ENCODE data around the gene EPC2.

The EPC2 gene

GRCh38 chr2:148643998-148644882 is at the start of gene EPC2:
EPC2 (plus strand) TSS chr2:148644751; CDS start chr2:148645018, 267 bp downstream.
- peak; percentile 85 for DNase-seq (ENCODE audit: low read depth)

GRCh38 chr2:148596018-148596417 is 48.5 kb upstream of the EPC2 start:
- no peak for DNase-seq (ENCODE audit: low read depth)

GRCh38 chr2:148599109-148599991 is 45.2 kb upstream of the EPC2 start:
- DNase-seq (ENCODE audit: low read depth): no peak

- no peak for DNase-seq (ENCODE audit: low read depth)
Measured at GRCh38 chr2:148602885-148603561, 41.5 kb upstream of the EPC2 start.

- no peak for DNase-seq (ENCODE audit: low read depth)
Measured at GRCh38 chr2:148603562-148603920, 41.0 kb upstream of the EPC2 start.

GRCh38 chr2:148604927-148605326 is 39.6 kb upstream of the EPC2 start:
- DNase-seq (ENCODE audit: low read depth): no peak

- DNase-seq (ENCODE audit: low read depth): no peak
Measured at GRCh38 chr2:148607566-148607965, 37.0 kb upstream of the EPC2 start.

GRCh38 chr2:148613231-148614013 is 31.1 kb upstream of the EPC2 start:
- DNase-seq (ENCODE audit: low read depth): no peak

GRCh38 chr2:148614014-148614321 is 30.6 kb upstream of the EPC2 start:
- no peak for DNase-seq (ENCODE audit: low read depth)

GRCh38 chr2:148614322-148615049 is 30.1 kb upstream of the EPC2 start:
- no peak for DNase-seq (ENCODE audit: low read depth)

- no peak for DNase-seq (ENCODE audit: low read depth)
Measured at GRCh38 chr2:148615381-148615841, 29.1 kb upstream of the EPC2 start.

- no peak for DNase-seq (ENCODE audit: low read depth)
Measured at GRCh38 chr2:148616662-148617061, 27.9 kb upstream of the EPC2 start.

- DNase-seq (ENCODE audit: low read depth): no peak
Measured at GRCh38 chr2:148617219-148617618, 27.3 kb upstream of the EPC2 start.

- DNase-seq (ENCODE audit: low read depth): no peak
Measured at GRCh38 chr2:148619560-148620195, 24.9 kb upstream of the EPC2 start.

GRCh38 chr2:148622366-148622765 is 22.2 kb upstream of the EPC2 start:
- no peak for DNase-seq (ENCODE audit: low read depth)

GRCh38 chr2:148623086-148623485 is 21.5 kb upstream of the EPC2 start:
- no peak for DNase-seq (ENCODE audit: low read depth)

- DNase-seq (ENCODE audit: low read depth): no peak
Measured at GRCh38 chr2:148627224-148627623, 17.3 kb upstream of the EPC2 start.

GRCh38 chr2:148634749-148635148 is 9.8 kb upstream of the EPC2 start:
- DNase-seq (ENCODE audit: low read depth): no peak

GRCh38 chr2:148638543-148638942 is 6.0 kb upstream of the EPC2 start:
- no peak for DNase-seq (ENCODE audit: low read depth)

GRCh38 chr2:148640767-148641166 is 3.8 kb upstream of the EPC2 start:
- no peak for DNase-seq (ENCODE audit: low read depth)

Measured in activated T-helper 9 cell treated with anti-CD3 and anti-CD28 coated beads, Interleukin-2, amount 50 U/mL, for 16 hours (primary cell).